GM23338 (cell line): ENCODE results near the gene TRIM54.

Experiments
- CREB1 ChIP-seq: fragments of 250-450 bp; sonication (Bioruptor Pico); IDR thresholded peaks from 2 replicates; pipeline ENCODE4 v1.5.0; 2020; ENCODE audit warnings: low read depth, mild to moderate bottlenecking, moderate library complexity
- ETS1 ChIP-seq: IDR thresholded peaks from 2 replicates; pipeline ENCODE4 v1.6.1; 2016; ENCODE audit warnings: antibody characterized with exemption
- EZH2 ChIP-seq: fragments of 200-600 bp; sonication (generic); IDR thresholded peaks from one replicate; pipeline ENCODE4 v1.8.0; 2017; ENCODE audit warnings: antibody characterized with exemption, mild to moderate bottlenecking, low read depth; ENCODE audit not compliant: unreplicated experiment
- EZH2phosphoT487 ChIP-seq: fragments of 200-600 bp; sonication (generic); IDR thresholded peaks from one replicate; pipeline ENCODE4 v1.8.1; 2018; ENCODE audit warnings: antibody characterized with exemption; ENCODE audit not compliant: unreplicated experiment
- NANOG ChIP-seq: IDR thresholded peaks from 2 replicates; pipeline ENCODE4 v1.6.1; 2016; ENCODE audit warnings: antibody characterized with exemption, borderline replicate concordance
- POLR2AphosphoS5 ChIP-seq: IDR thresholded peaks from 2 replicates; pipeline ENCODE4 v1.6.1; 2016; ENCODE audit warnings: antibody characterized with exemption, low read depth
- TF ChIP-seq, protein P1 (sequence below), 2 experiments: fragments of 200-600 bp in 1 of 2; sonication (generic) in 1 of 2; conservative IDR thresholded peaks; 2 replicates each; pipeline versions ENCODE4 v1.5.1 to v1.6.1; 2016 to 2017; ENCODE audit warnings: antibody characterized with exemption in 2 of 2, low read depth in 2 of 2, mild to moderate bottlenecking in 2 of 2, moderate library complexity in 1 of 2

- no peak for TF ChIP-seq POLR2AphosphoS5
- TF ChIP-seq, protein P1, sequence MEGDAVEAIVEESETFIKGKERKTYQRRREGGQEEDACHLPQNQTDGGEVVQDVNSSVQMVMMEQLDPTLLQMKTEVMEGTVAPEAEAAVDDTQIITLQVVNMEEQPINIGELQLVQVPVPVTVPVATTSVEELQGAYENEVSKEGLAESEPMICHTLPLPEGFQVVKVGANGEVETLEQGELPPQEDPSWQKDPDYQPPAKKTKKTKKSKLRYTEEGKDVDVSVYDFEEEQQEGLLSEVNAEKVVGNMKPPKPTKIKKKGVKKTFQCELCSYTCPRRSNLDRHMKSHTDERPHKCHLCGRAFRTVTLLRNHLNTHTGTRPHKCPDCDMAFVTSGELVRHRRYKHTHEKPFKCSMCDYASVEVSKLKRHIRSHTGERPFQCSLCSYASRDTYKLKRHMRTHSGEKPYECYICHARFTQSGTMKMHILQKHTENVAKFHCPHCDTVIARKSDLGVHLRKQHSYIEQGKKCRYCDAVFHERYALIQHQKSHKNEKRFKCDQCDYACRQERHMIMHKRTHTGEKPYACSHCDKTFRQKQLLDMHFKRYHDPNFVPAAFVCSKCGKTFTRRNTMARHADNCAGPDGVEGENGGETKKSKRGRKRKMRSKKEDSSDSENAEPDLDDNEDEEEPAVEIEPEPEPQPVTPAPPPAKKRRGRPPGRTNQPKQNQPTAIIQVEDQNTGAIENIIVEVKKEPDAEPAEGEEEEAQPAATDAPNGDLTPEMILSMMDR (conservative IDR thresholded peaks at IDR 0.05; ENCODE audit: low read depth in 2 of 2) = no peak
- TF ChIP-seq CREB1 = no peak
- TF ChIP-seq NANOG = no peak
- no peak for TF ChIP-seq ETS1
- no peak for TF ChIP-seq EZH2phosphoT487
- TF ChIP-seq EZH2 = no peak
Observed at GRCh38 chr2:27354597-27354927, 72.3 kb downstream of the TRIM54 start.
